K562 (cell line): Measurements from ENCODE around the gene ARHGAP18. TPM values are rescaled to one million over a fixed set of nuclear protein-coding genes. Genes with fewer than 3 reads are reported as not detected.

Experiments
- ATF1 ChIP-seq, 2 experiments: fragments of 450-650 bp in 1 of 2; IDR thresholded peaks; 2 replicates each; pipeline ENCODE4 v1.6.1; 2016; ENCODE audit warnings: missing compliant biosample characterization in 1 of 2, missing genetic modification characterization in 1 of 2
- ATF7 ChIP-seq: fragments of 450-650 bp; IDR thresholded peaks from 2 replicates; pipeline ENCODE4 v1.7.1; 2014; ENCODE audit warnings: mild to moderate bottlenecking, moderate library complexity
- BCL6 ChIP-seq: fragments of 250-450 bp; sonication (Bioruptor Pico); IDR thresholded peaks from 2 replicates; pipeline ENCODE4 v1.4.0; 2020
- BCOR ChIP-seq: fragments of 450-650 bp; IDR thresholded peaks from 2 replicates; pipeline ENCODE4 v1.6.1; 2016
- DMBX1 ChIP-seq: fragments of 250-450 bp; sonication (Bioruptor Pico); IDR thresholded peaks from 2 replicates; pipeline ENCODE4 v1.8.0; 2022; ENCODE audit warnings: inconsistent platforms, mild to moderate bottlenecking, moderate library complexity, borderline replicate concordance
- ETV1 ChIP-seq: fragments of 450-650 bp; conservative IDR thresholded peaks from 2 replicates; pipeline ENCODE4 v1.6.1; 2016; ENCODE audit warnings: missing genetic modification characterization, control low read depth, low read depth, missing compliant biosample characterization
- EZH2 ChIP-seq: IDR thresholded peaks from 2 replicates; pipeline ENCODE4 v1.6.1; 2012; ENCODE audit warnings: low read depth, mild to moderate bottlenecking, inconsistent platforms, low read length, borderline replicate concordance
- JUND ChIP-seq, 2 experiments: IDR thresholded peaks; 2 replicates in 1 of 2; 3 replicates in 1 of 2; pipeline ENCODE4 v1.6.1; 2011; ENCODE audit warnings: borderline replicate concordance in 2 of 2, low read depth in 2 of 2, low read length in 2 of 2, improper control_type of control experiment in 1 of 2, missing biosample characterization in 1 of 2, missing genetic modification characterization in 1 of 2, missing genetic modification reagents in 1 of 2
- KDM1A ChIP-seq, 2 experiments: fragments of 450-650 bp; IDR thresholded peaks; 2 replicates each; pipeline ENCODE4 v1.6.1; 2016; ENCODE audit warnings: mild to moderate bottlenecking in 2 of 2
- MXI1 ChIP-seq: IDR thresholded peaks from 2 replicates; pipeline ENCODE4 v1.6.1; 2011; ENCODE audit warnings: low read depth, mild to moderate bottlenecking, improper control_type of control experiment, low read length
- NFE2 ChIP-seq: IDR thresholded peaks from 2 replicates; pipeline ENCODE4 v1.6.1; 2014; ENCODE audit warnings: antibody characterized with exemption, low read depth
- OTX1 ChIP-seq: fragments of 450-650 bp; formaldehyde crosslinking; IDR thresholded peaks from 2 replicates; pipeline ENCODE4 v1.4.0; 2022; ENCODE audit warnings: mild to moderate bottlenecking
- PHTF2 ChIP-seq: fragments of 250-450 bp; sonication (Bioruptor Pico); IDR thresholded peaks from 2 replicates; pipeline ENCODE4 v1.5.0; 2021; ENCODE audit warnings: mild to moderate bottlenecking
- SIX5 ChIP-seq, 2 experiments: IDR thresholded peaks; 2 replicates each; pipeline ENCODE4 v1.6.1; 2011; ENCODE audit warnings: low read length in 2 of 2, borderline replicate concordance in 1 of 2, low read depth in 1 of 2, mild to moderate bottlenecking in 1 of 2, moderate library complexity in 1 of 2; ENCODE audit not compliant: insufficient read depth in 1 of 2
- TAF7 ChIP-seq: fragments of 450-650 bp; IDR thresholded peaks from 2 replicates; pipeline ENCODE4 v1.6.1; 2016; ENCODE audit warnings: missing genetic modification characterization, missing compliant biosample characterization
- TCF7L2 ChIP-seq: fragments of 150-350 bp; IDR thresholded peaks from 2 replicates; pipeline ENCODE4 v1.6.1; 2016; ENCODE audit warnings: low read depth, mild to moderate bottlenecking, low read length, moderate library complexity
- YY1 ChIP-seq, 3 experiments: IDR thresholded peaks; 2 replicates each; pipeline ENCODE4 v1.6.1; 2011; ENCODE audit warnings: low read length in 2 of 3, mild to moderate bottlenecking in 2 of 3, moderate library complexity in 2 of 3, borderline replicate concordance in 1 of 3, control low read depth in 1 of 3, low read depth in 1 of 3; ENCODE audit not compliant: insufficient read depth in 3 of 3, insufficient replicate concordance in 2 of 3, control insufficient read depth in 1 of 3, insufficient read length in 1 of 3; ENCODE audit errors: extremely low read depth in 1 of 3
- ZNF444 ChIP-seq: fragments of 250-450 bp; sonication (Bioruptor Pico); IDR thresholded peaks from 2 replicates; pipeline ENCODE4 v1.4.0; 2020; ENCODE audit warnings: mild to moderate bottlenecking, moderate library complexity
- polyA plus RNA-seq, 8 experiments: library from polyadenylated mRNA; depleted of rRNA in 4 of 8; stranded (reverse) in 5 of 8; unstranded in 3 of 8; fragments of >200 nt; fragmentation: Nextera tagmentation in 2 of 8; fragmentation: Illumina TruSeq in 1 of 8; extraction: Ambion mirVana in 2 of 8; extraction: Trizol in 1 of 8; gene quantifications; 2 replicates each; pipeline versions ENCODE4 v1.2.1 to v1.2.3, GENCODE V29; 2011 to 2014; ENCODE audit warnings: inconsistent platforms in 1 of 8, missing spikeins in 1 of 8
- total RNA-seq, 7 experiments: library from RNA; depleted of rRNA in 6 of 7; stranded (reverse); fragments of >200 nt in 6 of 7; fragmentation: Illumina TruSeq in 2 of 7; extraction: Trizol in 2 of 7; gene quantifications; 2 replicates each; pipeline versions ENCODE4 v1.2.1 to v1.2.3, GENCODE V29; 2011 to 2021; ENCODE audit warnings: low replicate concordance in 1 of 7
- TF ChIP-seq, protein P1 (sequence below): fragments of 450-650 bp; IDR thresholded peaks from 2 replicates; pipeline ENCODE4 v1.6.1; 2016; ENCODE audit warnings: low read depth, mild to moderate bottlenecking, moderate library complexity
- TF ChIP-seq, protein P2 (sequence below), 2 experiments: fragments of 450-650 bp in 1 of 2; sonication (generic) in 1 of 2; formaldehyde crosslinking in 1 of 2; IDR thresholded peaks in 1 of 2; conservative IDR thresholded peaks in 1 of 2; 2 replicates each; pipeline versions ENCODE4 v1.6.1 to v1.8.1; 2016 to 2023; ENCODE audit warnings: mild to moderate bottlenecking in 2 of 2, moderate library complexity in 2 of 2, inconsistent platforms in 1 of 2, missing genetic modification reagents in 1 of 2
- TF ChIP-seq, protein P3 (sequence below), 2 experiments: fragments of 250-450 bp in 1 of 2; fragments of 450-650 bp in 1 of 2; sonication (Bioruptor Pico) in 1 of 2; IDR thresholded peaks; 2 replicates each; pipeline versions ENCODE4 v1.6.1 to v1.8.0; 2016 to 2021; ENCODE audit warnings: mild to moderate bottlenecking in 2 of 2, moderate library complexity in 2 of 2, missing compliant biosample characterization in 1 of 2, missing genetic modification characterization in 1 of 2

Gene ARHGAP18
- total and polyA plus RNA-seq, 9 of the 15 experiments (the other 6 are each of a cell fraction or from before 2014, with no cell fraction given), result 13.3 to 29.7 (median 21.1) TPM

- no peak for TF ChIP-seq DMBX1 (CRISPR knock-in tag)
- TF ChIP-seq SIX5 (IDR thresholded peaks at IDR 0.05; ENCODE audit: borderline replicate concordance in 1 of 2, insufficient read depth in 1 of 2, low read depth in 1 of 2, low read length in 2 of 2), result no peak
- TF ChIP-seq, protein P1, sequence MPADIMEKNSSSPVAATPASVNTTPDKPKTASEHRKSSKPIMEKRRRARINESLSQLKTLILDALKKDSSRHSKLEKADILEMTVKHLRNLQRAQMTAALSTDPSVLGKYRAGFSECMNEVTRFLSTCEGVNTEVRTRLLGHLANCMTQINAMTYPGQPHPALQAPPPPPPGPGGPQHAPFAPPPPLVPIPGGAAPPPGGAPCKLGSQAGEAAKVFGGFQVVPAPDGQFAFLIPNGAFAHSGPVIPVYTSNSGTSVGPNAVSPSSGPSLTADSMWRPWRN, result no peak; the same call in 1 of the 2 replicates
- TF ChIP-seq MXI1, result no peak
- peak; percentile 67 for TF ChIP-seq BCOR
- no peak for TF ChIP-seq ETV1 (tag)
- TF ChIP-seq BCL6 (CRISPR knock-in tag), result no peak
- TF ChIP-seq ATF1 (CRISPR knock-in tag; IDR thresholded peaks at IDR 0.05), result no peak
- no peak for TF ChIP-seq ATF1 (tag; IDR thresholded peaks at IDR 0.05)
- TF ChIP-seq, protein P2, sequence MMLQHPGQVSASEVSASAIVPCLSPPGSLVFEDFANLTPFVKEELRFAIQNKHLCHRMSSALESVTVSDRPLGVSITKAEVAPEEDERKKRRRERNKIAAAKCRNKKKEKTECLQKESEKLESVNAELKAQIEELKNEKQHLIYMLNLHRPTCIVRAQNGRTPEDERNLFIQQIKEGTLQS (IDR thresholded peaks at IDR 0.05), result peak; percentile 56; the same call in 1 of the 2 replicates
- TF ChIP-seq, protein P2 (CRISPR knock-in tag; conservative IDR thresholded peaks at IDR 0.05), result no peak
- TF ChIP-seq, protein P3, sequence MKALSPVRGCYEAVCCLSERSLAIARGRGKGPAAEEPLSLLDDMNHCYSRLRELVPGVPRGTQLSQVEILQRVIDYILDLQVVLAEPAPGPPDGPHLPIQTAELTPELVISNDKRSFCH (CRISPR knock-in tag; IDR thresholded peaks at IDR 0.05), result no peak
- TF ChIP-seq, protein P3 (tag; IDR thresholded peaks at IDR 0.05), result no peak
- peak; percentile 97 for TF ChIP-seq KDM1A (IDR thresholded peaks at IDR 0.05)
- peak; percentile 51; the same call in 1 of the 2 replicates for TF ChIP-seq NFE2
- no peak for TF ChIP-seq OTX1 (CRISPR knock-in tag)
- no peak for TF ChIP-seq TAF7 (tag)
- TF ChIP-seq EZH2, result no peak
- no peak for TF ChIP-seq PHTF2 (CRISPR knock-in tag)
- peak; percentile 82; the same call in 1 of the 2 replicates for TF ChIP-seq JUND (IDR thresholded peaks at IDR 0.05; ENCODE audit: borderline replicate concordance, low read depth, low read length)
- TF ChIP-seq JUND (tag; IDR thresholded peaks at IDR 0.05; ENCODE audit: borderline replicate concordance, low read depth, low read length), result peak; percentile 76; the same call in 2 of the 3 replicates
- no peak for TF ChIP-seq TCF7L2
- 0 out of 2 replicates have a peak, but pooled peaks have one; percentile 22 for TF ChIP-seq ATF7
- no peak for TF ChIP-seq ZNF444 (CRISPR knock-in tag)
- no peak for TF ChIP-seq YY1 (IDR thresholded peaks at IDR 0.05; ENCODE audit: borderline replicate concordance in 1 of 3, control insufficient read depth in 1 of 3, extremely low read depth in 1 of 3, insufficient read depth in 3 of 3, insufficient read length in 1 of 3, insufficient replicate concordance in 2 of 3, low read depth in 1 of 3, low read length in 2 of 3)
Observed at GRCh38 chr6:129662980-129663431, 47.0 kb downstream of the ARHGAP18 start (continued).
